LNCAP (cell line): ENCODE data around the gene WLS.

ENCODE experiments used
- TF ChIP-seq, protein P1 (sequence below): fragments of 450-650 bp; IDR thresholded peaks from 2 replicates; pipeline ENCODE4 v1.5.1; 2017; ENCODE audit warnings: mild to moderate bottlenecking

WLS gene

DNA sequence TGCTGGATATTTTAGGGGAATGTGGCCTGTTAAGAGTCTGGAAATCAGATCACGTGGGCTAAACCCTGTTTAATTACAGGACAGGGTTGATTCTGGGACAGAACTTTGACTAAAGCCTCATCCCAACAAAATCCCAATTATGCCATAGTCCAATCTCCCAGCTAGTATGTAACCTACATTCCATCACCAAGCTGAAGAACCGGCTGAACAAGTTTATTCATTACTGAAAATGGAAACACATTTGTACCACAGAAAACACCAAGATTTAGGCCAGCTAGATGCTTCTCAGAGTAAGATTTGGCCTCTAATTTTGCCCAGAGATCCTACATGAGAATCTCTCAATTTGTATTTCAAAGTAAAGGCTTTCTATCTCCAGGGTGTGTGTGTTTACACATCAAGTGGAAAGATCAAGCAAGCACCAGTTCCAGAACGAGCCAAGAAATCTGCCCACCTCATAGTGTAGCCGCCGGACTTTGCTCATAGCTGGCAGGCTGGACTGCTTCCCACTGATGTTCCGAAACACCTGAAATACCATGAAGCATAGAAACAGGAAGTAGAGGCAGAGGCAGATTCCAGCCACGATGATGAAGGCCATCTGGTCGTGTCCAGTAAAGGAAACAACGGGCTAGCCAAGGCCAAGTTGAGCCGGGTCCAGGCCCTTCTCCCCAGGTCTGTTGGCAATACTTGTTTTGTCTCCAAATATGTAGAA, 86.8 kb downstream of the WLS start:
- TF ChIP-seq, protein P1, sequence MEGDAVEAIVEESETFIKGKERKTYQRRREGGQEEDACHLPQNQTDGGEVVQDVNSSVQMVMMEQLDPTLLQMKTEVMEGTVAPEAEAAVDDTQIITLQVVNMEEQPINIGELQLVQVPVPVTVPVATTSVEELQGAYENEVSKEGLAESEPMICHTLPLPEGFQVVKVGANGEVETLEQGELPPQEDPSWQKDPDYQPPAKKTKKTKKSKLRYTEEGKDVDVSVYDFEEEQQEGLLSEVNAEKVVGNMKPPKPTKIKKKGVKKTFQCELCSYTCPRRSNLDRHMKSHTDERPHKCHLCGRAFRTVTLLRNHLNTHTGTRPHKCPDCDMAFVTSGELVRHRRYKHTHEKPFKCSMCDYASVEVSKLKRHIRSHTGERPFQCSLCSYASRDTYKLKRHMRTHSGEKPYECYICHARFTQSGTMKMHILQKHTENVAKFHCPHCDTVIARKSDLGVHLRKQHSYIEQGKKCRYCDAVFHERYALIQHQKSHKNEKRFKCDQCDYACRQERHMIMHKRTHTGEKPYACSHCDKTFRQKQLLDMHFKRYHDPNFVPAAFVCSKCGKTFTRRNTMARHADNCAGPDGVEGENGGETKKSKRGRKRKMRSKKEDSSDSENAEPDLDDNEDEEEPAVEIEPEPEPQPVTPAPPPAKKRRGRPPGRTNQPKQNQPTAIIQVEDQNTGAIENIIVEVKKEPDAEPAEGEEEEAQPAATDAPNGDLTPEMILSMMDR: no peak

DNA sequence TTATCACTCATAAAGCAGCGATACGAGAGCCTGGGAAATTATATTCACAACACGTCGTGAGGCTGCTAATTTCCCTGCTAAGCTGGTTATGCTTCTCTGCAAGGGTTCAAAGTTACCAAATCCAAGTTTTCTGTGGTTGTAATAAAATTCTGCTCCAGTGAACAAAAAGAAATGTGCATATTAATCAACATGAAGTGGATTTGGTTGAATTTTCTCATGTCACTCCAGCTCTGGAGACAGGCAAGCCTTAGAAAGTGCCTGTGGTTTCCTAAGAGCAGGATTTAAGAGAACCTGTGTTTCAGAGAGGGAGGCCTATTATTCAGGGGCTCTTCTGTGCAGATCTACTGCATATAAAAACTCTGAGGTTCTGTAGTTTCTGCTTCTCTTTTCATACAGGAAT, 87.5 kb downstream of the WLS start:
- TF ChIP-seq, protein P1: no peak

DNA sequence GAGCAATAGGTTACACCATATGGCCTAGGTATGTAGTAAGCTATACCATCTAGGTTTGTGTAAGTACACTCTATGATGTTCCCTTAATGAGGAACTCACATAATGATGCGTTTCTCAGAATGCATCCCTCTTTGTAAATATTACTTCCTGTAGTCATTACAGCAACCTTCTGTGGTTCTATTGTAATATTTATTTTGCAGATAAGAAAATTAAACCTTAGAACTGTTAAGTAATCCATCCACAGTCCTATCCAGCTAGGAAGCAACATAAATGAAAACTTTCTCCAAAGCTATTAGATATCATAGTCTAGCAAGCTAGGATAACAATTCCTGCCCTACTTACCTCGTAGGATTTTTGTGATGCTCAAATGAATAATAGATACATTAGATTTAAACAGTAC, 88.7 kb downstream of the WLS start:
- TF ChIP-seq, protein P1: no peak

DNA sequence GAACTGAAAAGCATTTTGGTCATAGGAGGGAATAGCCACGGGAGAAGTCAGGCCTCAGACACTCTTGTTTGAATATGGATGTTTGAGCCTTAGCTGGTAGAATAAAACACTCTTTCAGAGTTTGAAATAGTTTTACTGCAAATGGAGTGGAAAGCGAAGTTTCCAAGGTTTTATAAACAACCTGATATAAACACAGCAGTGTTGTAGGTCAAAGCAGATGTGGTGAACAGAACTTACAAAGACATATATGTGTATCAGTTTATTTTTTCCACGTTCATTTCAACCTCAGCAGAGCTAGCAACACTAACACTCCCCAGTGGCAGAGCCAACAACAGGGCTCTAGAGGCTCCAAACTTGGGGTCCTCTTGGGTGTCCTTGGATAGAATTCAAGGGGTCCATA, 89.9 kb downstream of the WLS start:
- TF ChIP-seq, protein P1: no peak

DNA sequence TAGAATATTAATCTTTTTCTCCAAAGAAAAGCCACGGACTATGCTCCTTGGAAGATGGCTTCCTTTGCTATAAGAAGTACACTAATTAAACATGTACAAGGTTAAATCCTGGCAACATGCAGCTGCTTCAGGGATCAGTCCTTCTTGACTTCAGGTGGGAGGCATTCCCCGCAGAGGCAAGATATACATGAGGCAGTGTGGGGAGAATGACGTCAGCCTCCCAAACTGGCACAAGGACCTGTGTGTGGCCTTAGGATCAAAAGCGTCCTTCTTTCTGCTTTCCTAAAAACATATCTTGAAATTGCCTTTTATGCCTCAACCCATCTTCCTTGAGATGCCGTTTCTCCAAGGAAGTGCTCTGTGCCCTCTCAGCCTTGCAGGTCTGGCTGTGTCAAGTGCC, 90.3 kb downstream of the WLS start:
- TF ChIP-seq, protein P1: no peak

DNA sequence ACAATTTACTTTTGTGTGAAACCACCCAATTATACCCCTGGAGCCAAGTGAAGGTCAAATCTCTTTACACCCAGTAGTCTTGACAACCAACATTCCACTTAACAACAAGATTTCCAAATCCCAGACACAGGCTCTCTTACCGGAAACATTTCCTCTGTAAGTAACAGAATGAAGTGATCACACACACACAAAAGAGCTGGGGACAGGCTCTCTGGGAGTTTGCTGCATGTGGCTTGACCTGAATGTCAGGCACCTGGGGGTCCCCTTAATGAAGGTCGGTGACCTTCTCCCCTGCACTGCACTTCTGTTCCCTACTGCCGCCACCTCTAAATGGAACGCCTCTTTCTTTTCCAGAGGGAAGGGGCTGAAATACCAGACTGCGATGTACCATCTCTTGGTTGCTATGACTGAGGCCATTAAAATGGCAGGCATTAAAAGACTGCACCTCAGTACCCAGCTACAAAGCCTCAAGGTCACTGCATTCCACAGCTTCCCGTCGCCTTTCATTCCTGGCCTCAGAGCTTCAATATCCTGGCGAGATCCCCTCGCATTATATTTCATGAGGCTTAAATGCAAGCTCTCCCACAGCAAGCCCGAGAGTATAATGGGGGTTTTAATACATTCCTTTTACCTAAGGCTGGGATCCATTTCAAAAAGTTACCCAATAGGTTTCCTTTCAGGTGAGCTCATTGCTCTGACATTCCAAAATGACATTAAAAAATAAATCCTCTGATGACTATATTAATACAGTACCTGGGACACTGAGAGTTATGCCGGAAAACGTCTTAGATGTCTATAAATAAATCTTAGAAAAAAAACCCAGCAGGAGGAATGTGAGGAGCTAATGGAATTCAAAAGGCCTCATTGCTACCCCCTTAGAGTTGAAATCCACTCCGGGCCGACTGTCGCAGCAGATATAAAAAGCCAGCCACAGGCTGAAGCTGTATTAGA, 91.0 kb downstream of the WLS start:
- TF ChIP-seq, protein P1: no peak

DNA sequence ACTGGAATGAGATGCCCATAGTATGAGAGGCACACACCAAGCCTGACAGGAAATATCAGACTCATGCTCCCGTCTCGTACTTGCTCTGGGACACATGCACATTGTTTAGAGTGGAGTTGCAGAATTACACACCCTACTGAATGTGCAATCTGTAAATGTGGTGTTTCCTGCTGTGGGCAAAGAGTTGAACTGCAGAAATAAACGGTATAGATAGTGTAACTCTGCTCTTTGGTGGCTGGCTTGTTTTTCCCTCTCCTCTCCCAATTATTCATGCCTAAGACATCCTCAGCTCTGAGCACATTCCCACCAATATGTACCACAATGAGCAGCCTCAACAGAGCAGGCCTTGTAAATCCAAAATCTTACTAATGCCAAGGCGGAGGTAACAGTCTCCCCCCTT, 91.8 kb downstream of the WLS start:
- TF ChIP-seq, protein P1: no peak
